ENCODE data around the gene IGSF8. TPM values are rescaled to one million over a fixed set of nuclear protein-coding genes. Genes with fewer than 3 reads are reported as not detected.

IGSF8 gene
- total RNA-seq, 1 experiment from 2014 or later = 15.8 TPM

DNA sequence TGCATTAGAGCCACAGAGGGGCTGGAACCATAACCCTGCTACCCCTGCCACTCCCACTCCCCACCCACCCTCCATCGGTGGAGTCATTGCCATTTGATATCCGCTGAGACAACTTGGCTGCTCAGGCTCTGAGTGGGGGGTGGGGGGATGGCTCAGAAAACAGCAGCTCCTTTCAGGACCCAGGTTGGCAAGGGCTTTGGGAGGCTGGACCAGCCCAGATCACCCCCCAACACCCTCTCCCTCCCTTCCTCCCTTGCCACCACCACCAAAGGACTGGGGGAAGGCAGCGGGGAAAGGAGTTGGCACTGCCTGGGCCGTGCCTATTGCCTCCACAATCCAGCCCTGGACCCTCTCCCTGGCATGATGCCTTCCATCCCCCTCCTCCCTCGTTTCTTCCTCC, 30.2 kb downstream of the IGSF8 start:
- Histone ChIP-seq H3K36me3 (ENCODE audit: insufficient read depth, low read length) (no peaks in the 10 kb centered on the region), H4K20me1 (ENCODE audit: insufficient read depth, low read depth, low read length) (no peaks in the 10 kb centered on the region), H2AFZ (ENCODE audit: low read length) (no peak overlapping the region), H3K4me3 (ENCODE audit: low read length) (no peak overlapping the region), H3K4me1 (ENCODE audit: low read length) (peaks cover 13% of the 10 kb centered on the region), H3K9ac (ENCODE audit: low read length) (no peak overlapping the region), H3K27ac (ENCODE audit: low read length) (no peak overlapping the region), H3K27me3 (ENCODE audit: low read length) (no peaks in the 10 kb centered on the region), H3K9me3 (ENCODE audit: low read length) (no peaks in the 10 kb centered on the region), H3K79me2 (ENCODE audit: low read length) (no peaks in the 10 kb centered on the region), H3K4me2 (ENCODE audit: low read depth, low read length, poor library complexity, severe bottlenecking) (no peak overlapping the region), H3K9me2 (replicated peaks; ENCODE audit: insufficient read depth, low read length) (no peaks in the 10 kb centered on the region)
- no peak for DNase-seq

DNA sequence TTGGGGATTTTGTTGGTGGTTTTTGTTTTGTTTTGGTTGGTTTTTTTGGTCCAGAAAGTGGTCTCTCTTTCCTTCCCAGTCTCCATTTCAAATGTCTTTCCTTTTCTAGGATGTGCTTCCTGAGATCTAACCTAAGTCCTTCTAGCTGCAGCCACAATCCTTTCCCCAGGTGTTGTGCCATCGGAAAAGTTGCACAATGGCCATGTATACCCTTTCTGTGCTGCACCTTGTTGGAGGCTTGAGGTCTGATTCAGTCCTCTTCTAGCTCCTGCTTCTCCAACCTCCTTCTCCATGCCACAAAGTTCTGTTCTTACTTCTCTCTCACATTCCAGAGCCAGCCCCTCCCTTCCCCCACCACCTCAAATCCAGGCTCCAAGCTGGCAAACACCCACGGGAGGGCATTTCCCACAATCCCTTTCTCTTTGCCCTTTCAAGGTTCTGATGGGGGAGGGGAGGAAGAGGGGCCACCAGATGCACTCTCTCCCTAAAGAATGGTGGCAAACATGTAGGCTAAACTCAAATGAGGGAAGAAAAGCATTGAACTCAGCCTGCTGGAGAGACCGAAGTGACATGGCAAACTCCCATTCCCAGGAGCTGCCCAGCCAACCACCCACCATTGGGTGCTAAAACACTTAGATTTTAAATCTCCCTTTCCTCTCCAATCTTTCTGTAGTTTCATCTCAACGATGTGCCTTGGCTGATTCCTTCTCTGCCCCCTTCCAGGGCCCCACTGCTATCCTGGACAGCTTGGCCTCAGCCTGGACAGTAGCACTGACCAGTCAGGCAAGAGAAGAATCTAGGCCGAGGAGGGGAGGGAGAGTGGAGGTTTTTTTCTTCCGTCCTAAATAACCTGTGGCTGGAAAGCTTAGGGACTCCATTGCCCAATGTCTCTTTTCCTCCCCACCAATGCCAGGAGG, 31.3 kb downstream of the IGSF8 start:
- Histone ChIP-seq H3K4me1 (ENCODE audit: low read length) (peaks cover 13% of the 10 kb centered on the region), H3K9ac (ENCODE audit: low read length) (no peak overlapping the region), H3K27me3 (ENCODE audit: low read length) (no peaks in the 10 kb centered on the region), H3K27ac (ENCODE audit: low read length) (no peak overlapping the region), H3K4me2 (ENCODE audit: low read depth, low read length, poor library complexity, severe bottlenecking) (no peak overlapping the region), H4K20me1 (ENCODE audit: insufficient read depth, low read depth, low read length) (no peaks in the 10 kb centered on the region), H3K9me3 (ENCODE audit: low read length) (no peaks in the 10 kb centered on the region), H3K9me2 (replicated peaks; ENCODE audit: insufficient read depth, low read length) (no peaks in the 10 kb centered on the region), H3K79me2 (ENCODE audit: low read length) (no peaks in the 10 kb centered on the region), H3K4me3 (ENCODE audit: low read length) (no peak overlapping the region), H3K36me3 (ENCODE audit: insufficient read depth, low read length) (no peaks in the 10 kb centered on the region), H2AFZ (ENCODE audit: low read length) (no peak overlapping the region)
- DNase-seq = no peak

DNA sequence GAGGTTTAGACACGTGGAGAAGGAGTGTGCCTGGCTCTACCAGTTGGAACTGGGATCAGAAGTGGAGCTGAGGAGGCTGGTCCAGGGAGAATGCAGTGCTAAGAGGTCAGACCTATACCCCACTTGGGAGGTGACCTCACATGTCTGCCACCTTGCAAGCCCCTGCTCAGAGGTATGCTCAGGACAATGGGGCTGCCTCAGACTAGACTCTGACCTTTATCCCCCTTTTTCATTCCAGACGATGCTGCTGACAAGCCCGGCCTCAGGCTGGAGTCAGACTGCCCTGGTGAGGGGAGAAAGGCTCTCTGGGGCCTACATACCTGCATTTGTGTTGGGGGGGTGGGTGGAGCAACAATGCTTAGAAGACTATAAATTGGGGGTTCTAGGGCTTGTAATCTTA, 33.7 kb downstream of the IGSF8 start:
- Histone ChIP-seq H3K27me3 (ENCODE audit: low read length) (no peaks in the 10 kb centered on the region), H3K4me3 (ENCODE audit: low read length) (no peak overlapping the region), H3K9me3 (ENCODE audit: low read length) (no peaks in the 10 kb centered on the region), H3K9ac (ENCODE audit: low read length) (no peak overlapping the region), H3K4me1 (ENCODE audit: low read length) (peaks cover 2% of the 10 kb centered on the region), H3K27ac (ENCODE audit: low read length) (no peak overlapping the region), H3K4me2 (ENCODE audit: low read depth, low read length, poor library complexity, severe bottlenecking) (no peak overlapping the region), H3K79me2 (ENCODE audit: low read length) (no peaks in the 10 kb centered on the region), H2AFZ (ENCODE audit: low read length) (no peak overlapping the region), H3K36me3 (ENCODE audit: insufficient read depth, low read length) (no peaks in the 10 kb centered on the region), H4K20me1 (ENCODE audit: insufficient read depth, low read depth, low read length) (no peaks in the 10 kb centered on the region), H3K9me2 (replicated peaks; ENCODE audit: insufficient read depth, low read length) (no peaks in the 10 kb centered on the region)
- DNase-seq = no peak

DNA sequence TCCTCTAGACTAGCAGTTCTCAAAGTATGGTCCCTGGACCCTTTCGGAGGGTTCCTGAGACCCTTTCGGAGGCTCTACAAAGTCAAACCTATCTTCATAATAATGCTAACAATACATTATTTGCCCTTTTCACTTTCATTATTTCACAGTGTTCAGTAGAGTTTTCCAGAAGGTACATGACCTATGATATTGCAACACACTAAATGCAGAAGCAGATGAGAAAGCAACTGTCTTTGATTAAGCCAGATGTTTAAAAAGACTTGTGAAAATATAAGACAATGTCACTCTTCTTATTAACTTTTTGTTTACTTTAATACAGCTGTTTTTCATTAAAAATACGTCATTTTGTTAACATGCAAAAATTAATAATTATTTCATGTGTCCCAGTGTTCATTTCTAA, 34.3 kb downstream of the IGSF8 start:
- H3K36me3 ChIP-seq (ENCODE audit: insufficient read depth, low read length) = no peaks in the 10 kb centered on the region
- H3K4me3 ChIP-seq (ENCODE audit: low read length) = no peak overlapping the region
- H3K4me2 ChIP-seq (ENCODE audit: low read depth, low read length, poor library complexity, severe bottlenecking) = no peak overlapping the region
- no peaks in the 10 kb centered on the region for H3K27me3 ChIP-seq (ENCODE audit: low read length)
- H3K9ac ChIP-seq (ENCODE audit: low read length) = no peak overlapping the region
- no peaks in the 10 kb centered on the region for H3K9me2 ChIP-seq (replicated peaks; ENCODE audit: insufficient read depth, low read length)
- no peaks in the 10 kb centered on the region for H4K20me1 ChIP-seq (ENCODE audit: insufficient read depth, low read depth, low read length)
- no peaks in the 10 kb centered on the region for H3K4me1 ChIP-seq (ENCODE audit: low read length)
- no peak for DNase-seq
- H2AFZ ChIP-seq (ENCODE audit: low read length) = no peak overlapping the region
- H3K27ac ChIP-seq (ENCODE audit: low read length) = no peak overlapping the region
- H3K9me3 ChIP-seq (ENCODE audit: low read length) = no peaks in the 10 kb centered on the region
- no peaks in the 10 kb centered on the region for H3K79me2 ChIP-seq (ENCODE audit: low read length)

DNA sequence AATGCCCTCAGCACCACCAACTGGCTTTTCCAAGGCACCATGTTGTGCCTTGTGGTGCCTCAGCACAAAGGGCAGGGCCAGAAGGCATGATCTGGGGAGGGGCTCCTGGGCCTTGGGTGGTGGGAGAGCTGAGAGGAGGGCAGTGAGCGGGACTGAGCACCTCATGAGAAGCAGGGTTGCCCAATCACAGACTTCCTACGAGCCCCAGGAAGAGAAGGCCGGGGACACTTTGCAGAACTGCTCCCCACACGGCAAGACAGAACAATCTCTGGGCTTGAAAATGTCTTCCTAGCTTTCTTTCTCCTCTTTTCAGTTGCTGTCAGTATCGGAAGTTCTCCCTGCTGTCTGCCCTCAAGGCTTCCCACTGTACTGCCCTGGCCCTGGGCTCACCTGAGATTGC, 35.2 kb downstream of the IGSF8 start:
- Histone ChIP-seq H3K4me2 (ENCODE audit: low read depth, low read length, poor library complexity, severe bottlenecking) (no peak overlapping the region), H3K4me3 (ENCODE audit: low read length) (no peak overlapping the region), H3K9ac (ENCODE audit: low read length) (no peak overlapping the region), H2AFZ (ENCODE audit: low read length) (no peak overlapping the region), H3K36me3 (ENCODE audit: insufficient read depth, low read length) (no peaks in the 10 kb centered on the region), H3K27ac (ENCODE audit: low read length) (no peak overlapping the region), H3K9me3 (ENCODE audit: low read length) (no peaks in the 10 kb centered on the region), H3K9me2 (replicated peaks; ENCODE audit: insufficient read depth, low read length) (no peaks in the 10 kb centered on the region), H3K4me1 (ENCODE audit: low read length) (no peaks in the 10 kb centered on the region), H3K79me2 (ENCODE audit: low read length) (no peaks in the 10 kb centered on the region), H4K20me1 (ENCODE audit: insufficient read depth, low read depth, low read length) (no peaks in the 10 kb centered on the region), H3K27me3 (ENCODE audit: low read length) (no peaks in the 10 kb centered on the region)
- DNase-seq = no peak

DNA sequence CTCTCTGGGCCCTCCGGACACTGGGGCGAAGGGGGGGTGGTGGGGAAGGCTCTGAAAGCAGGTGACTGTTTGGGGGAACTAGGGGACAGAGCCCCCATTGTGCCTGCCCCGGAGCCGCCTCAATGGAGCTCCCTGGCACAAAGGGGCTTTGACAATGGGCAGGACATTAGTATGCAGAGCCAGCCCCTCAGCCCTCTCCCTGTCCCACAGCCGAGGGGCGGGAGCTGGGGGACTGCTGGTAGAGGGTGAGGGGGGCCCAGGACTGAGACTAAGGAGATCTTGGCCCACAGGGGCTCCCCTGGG, 36.2 kb downstream of the IGSF8 start:
- Histone ChIP-seq H3K36me3 (ENCODE audit: insufficient read depth, low read length) (no peaks in the 10 kb centered on the region), H3K27me3 (ENCODE audit: low read length) (no peaks in the 10 kb centered on the region), H4K20me1 (ENCODE audit: insufficient read depth, low read depth, low read length) (no peaks in the 10 kb centered on the region), H3K9me2 (replicated peaks; ENCODE audit: insufficient read depth, low read length) (no peaks in the 10 kb centered on the region), H3K9ac (ENCODE audit: low read length) (no peak overlapping the region), H3K4me1 (ENCODE audit: low read length) (peaks cover 4% of the 10 kb centered on the region), H3K4me3 (ENCODE audit: low read length) (no peak overlapping the region), H3K79me2 (ENCODE audit: low read length) (no peaks in the 10 kb centered on the region), H3K9me3 (ENCODE audit: low read length) (no peaks in the 10 kb centered on the region), H3K27ac (ENCODE audit: low read length) (no peak overlapping the region), H2AFZ (ENCODE audit: low read length) (no peak overlapping the region), H3K4me2 (ENCODE audit: low read depth, low read length, poor library complexity, severe bottlenecking) (no peak overlapping the region)
- DNase-seq = no peak

- no peak overlapping the region for H3K4me3 ChIP-seq (ENCODE audit: low read length)
- no peaks in the 10 kb centered on the region for H3K27me3 ChIP-seq (ENCODE audit: low read length)
- H3K9me2 ChIP-seq (replicated peaks; ENCODE audit: insufficient read depth, low read length) = no peaks in the 10 kb centered on the region
- no peaks in the 10 kb centered on the region for H3K79me2 ChIP-seq (ENCODE audit: low read length)
- no peak overlapping the region for H3K27ac ChIP-seq (ENCODE audit: low read length)
- H4K20me1 ChIP-seq (ENCODE audit: insufficient read depth, low read depth, low read length) = no peaks in the 10 kb centered on the region
- no peaks in the 10 kb centered on the region for H3K9me3 ChIP-seq (ENCODE audit: low read length)
- DNase-seq = no peak
- peaks cover 9% of the 10 kb centered on the region for H3K4me1 ChIP-seq (ENCODE audit: low read length)
- H3K9ac ChIP-seq (ENCODE audit: low read length) = no peak overlapping the region
- no peak overlapping the region for H3K4me2 ChIP-seq (ENCODE audit: low read depth, low read length, poor library complexity, severe bottlenecking)
- H2AFZ ChIP-seq (ENCODE audit: low read length) = no peak overlapping the region
- H3K36me3 ChIP-seq (ENCODE audit: insufficient read depth, low read length) = no peaks in the 10 kb centered on the region
Measured at GRCh38 chr1:160061369-160062229, 36.8 kb downstream of the IGSF8 start.

DNA sequence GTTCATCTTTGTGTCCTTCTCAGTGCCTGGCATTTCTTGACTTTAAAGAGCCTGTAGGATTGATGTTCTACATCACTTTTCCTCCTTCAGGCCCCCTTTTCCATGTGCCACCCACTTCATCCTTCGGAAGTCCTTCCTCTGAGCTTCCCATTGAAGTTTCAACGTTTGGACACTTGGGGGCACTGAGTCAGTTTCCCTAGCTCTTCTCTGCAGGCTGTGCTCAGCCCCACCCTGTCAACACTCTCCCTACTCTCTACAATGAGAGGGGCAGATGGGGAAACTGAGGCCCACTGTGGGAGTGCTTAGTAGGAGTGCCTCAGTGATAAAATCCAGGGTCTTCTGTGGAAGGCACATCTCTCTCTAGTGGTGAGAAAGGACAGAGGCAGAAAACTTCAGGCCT, 40.3 kb downstream of the IGSF8 start:
- Histone ChIP-seq H3K4me3 (ENCODE audit: low read length) (no peak overlapping the region), H3K27ac (ENCODE audit: low read length) (no peak overlapping the region), H3K27me3 (ENCODE audit: low read length) (no peaks in the 10 kb centered on the region), H3K4me1 (ENCODE audit: low read length) (peaks cover 12% of the 10 kb centered on the region), H3K9me3 (ENCODE audit: low read length) (no peaks in the 10 kb centered on the region), H2AFZ (ENCODE audit: low read length) (no peak overlapping the region), H3K79me2 (ENCODE audit: low read length) (no peaks in the 10 kb centered on the region), H3K4me2 (ENCODE audit: low read depth, low read length, poor library complexity, severe bottlenecking) (no peak overlapping the region), H3K9ac (ENCODE audit: low read length) (no peak overlapping the region), H3K36me3 (ENCODE audit: insufficient read depth, low read length) (no peaks in the 10 kb centered on the region), H3K9me2 (replicated peaks; ENCODE audit: insufficient read depth, low read length) (no peaks in the 10 kb centered on the region), H4K20me1 (ENCODE audit: insufficient read depth, low read depth, low read length) (no peaks in the 10 kb centered on the region)
- no peak for DNase-seq
